Skin epidermis (tissue), 12 donors: Measurements from ENCODE around the gene SCD5.

Experiments
- H3K27ac ChIP-seq, 21 experiments: fragments of 200-600 bp; sonication (generic) in 11 of 21; one replicate each; pipeline ENCODE4 v1.5.0; 2020; ENCODE audit warnings: mild to moderate bottlenecking in 3 of 21, inconsistent platforms in 2 of 21, moderate library complexity in 2 of 21
- H3K4me3 ChIP-seq, 7 experiments: fragments of 200-600 bp; sonication (generic) in 2 of 7; one replicate each; pipeline ENCODE4 v1.5.0; 2020; ENCODE audit warnings: inconsistent platforms in 2 of 7, mild to moderate bottlenecking in 2 of 7, moderate library complexity in 1 of 7

Gene SCD5

DNA sequence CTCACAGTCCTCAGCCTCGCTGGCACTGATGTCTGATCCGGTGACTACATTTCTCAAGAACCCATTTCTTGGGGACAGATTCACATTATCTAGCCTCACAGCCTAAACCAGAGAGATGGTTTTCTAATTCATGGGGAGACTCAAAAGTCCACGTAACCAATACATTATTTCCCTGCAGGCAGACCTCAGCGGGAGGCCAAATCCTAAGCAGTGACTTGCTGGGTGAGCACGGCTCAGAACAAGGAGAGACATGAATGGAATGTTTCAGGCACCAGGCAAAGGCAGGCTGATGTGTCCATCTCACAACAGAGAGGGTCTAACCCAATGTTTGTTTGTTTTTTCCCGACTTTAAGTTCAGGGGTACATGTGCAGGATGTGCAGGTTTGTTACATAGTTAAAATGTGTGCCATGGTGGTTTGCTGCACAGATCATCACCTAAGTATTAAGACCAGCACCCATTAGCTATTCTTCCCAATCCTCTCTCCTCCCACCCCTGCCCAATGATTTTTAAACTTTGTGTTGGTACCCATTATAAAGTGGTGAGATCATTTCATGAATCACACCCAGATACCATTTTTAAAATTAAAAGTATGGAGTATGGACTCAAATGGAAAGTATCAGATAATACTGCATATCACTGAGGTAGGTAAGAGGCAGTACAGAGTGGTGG, 53.3 kb downstream of the SCD5 start:
- peak overlapping the region in 1 of 21 experiments; percentile 30 for H3K27ac ChIP-seq
- H3K4me3 ChIP-seq = no peak overlapping the region

GRCh38 chr4:82744284-82744968, 54.2 kb downstream of the SCD5 start:
- Histone ChIP-seq H3K4me3 (no peak overlapping the region), H3K27ac (no peak overlapping the region)

DNA sequence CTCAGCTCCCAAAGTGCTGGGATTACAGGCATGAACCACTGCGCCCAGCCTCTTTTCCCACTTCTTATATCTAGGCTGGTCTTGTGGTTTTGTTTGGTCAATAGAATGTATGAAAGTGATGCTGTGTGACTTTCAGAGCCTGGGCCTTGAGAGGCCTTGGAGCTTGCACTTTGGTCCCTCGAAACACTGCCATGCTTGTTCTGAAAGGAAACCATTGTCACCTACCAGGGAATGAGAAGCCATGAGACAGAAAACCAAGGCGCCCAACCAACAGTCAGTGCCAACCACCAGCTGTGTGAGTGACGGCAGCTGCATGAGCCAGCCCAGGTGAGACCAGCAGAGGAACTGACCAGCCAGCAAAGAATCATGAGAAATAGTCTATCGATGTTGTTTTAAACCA, 57.4 kb downstream of the SCD5 start:
- Histone ChIP-seq H3K27ac (no peak overlapping the region), H3K4me3 (no peak overlapping the region)

GRCh38 chr4:82739287-82740190, 59.1 kb downstream of the SCD5 start:
- Histone ChIP-seq H3K27ac (no peak overlapping the region), H3K4me3 (no peak overlapping the region)

DNA sequence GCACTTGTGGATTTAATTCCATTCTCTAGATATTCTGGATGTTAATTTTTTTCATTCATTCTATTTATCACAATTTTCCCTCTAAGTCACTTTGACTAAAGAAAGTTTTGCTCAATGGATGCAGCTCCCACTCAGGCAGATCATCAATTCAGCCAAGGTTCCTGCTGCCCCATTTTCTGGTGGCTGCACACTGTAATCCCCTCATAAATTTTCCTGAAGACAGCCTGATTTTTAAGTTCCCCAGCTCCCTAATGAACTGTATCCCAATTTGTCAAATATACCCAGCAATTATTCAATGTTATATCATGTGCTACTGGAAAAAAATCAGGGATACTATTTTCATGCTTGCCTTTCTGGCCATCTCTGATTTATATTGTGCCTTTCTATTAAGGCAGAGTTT, 61.2 kb downstream of the SCD5 start:
- H3K4me3 ChIP-seq = no peak overlapping the region
- no peak overlapping the region for H3K27ac ChIP-seq

GRCh38 chr4:82733636-82734035, 65.0 kb downstream of the SCD5 start:
- H3K27ac ChIP-seq = no peak overlapping the region
- no peak overlapping the region for H3K4me3 ChIP-seq

GRCh38 chr4:82728301-82728700, 70.3 kb downstream of the SCD5 start:
- no peak overlapping the region for H3K27ac ChIP-seq

GRCh38 chr4:82726596-82726995, 72.0 kb downstream of the SCD5 start:
- no peak overlapping the region for H3K4me3 ChIP-seq
- no peak overlapping the region for H3K27ac ChIP-seq

More at GRCh38 chr4:82728301-82728700, 70.3 kb downstream of the SCD5 start:
- no peak overlapping the region for H3K4me3 ChIP-seq

GRCh38 chr4:82721819-82722423, 76.7 kb downstream of the SCD5 start:
- Histone ChIP-seq H3K27ac (no peak overlapping the region), H3K4me3 (no peak overlapping the region)

GRCh38 chr4:82718162-82718940, 80.2 kb downstream of the SCD5 start:
- H3K4me3 ChIP-seq = no peak overlapping the region
- H3K27ac ChIP-seq = no peak overlapping the region

- H3K27ac ChIP-seq = peak overlapping the region in 5 of 21 experiments; percentile 3 to 57 (median 23)
- no peak overlapping the region for H3K4me3 ChIP-seq
Observed at GRCh38 chr4:82715731-82716617, 82.6 kb downstream of the SCD5 start.

GRCh38 chr4:82713856-82714255, 84.7 kb downstream of the SCD5 start:
- Histone ChIP-seq H3K4me3 (no peak overlapping the region), H3K27ac (no peak overlapping the region)

DNA sequence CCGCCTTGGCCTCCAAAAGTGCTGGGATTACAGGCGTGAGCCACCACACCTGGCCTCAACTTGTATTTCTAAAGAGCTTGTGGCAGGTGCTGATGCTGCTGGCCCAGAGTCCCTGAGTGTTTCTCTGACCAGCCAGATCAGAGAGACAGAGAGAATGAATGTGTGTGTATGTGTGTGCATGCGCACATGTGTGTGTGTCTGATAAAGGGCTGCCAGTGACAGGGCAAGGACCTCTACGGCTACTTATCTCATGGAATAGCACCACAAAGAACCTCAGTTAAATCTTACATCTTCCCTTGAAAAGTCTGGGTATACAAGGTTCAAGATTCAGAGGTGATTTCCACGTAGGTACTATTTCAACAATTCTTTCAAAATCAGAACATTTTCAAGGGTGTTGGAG, 86.0 kb downstream of the SCD5 start:
- no peak overlapping the region for H3K27ac ChIP-seq
- no peak overlapping the region for H3K4me3 ChIP-seq

DNA sequence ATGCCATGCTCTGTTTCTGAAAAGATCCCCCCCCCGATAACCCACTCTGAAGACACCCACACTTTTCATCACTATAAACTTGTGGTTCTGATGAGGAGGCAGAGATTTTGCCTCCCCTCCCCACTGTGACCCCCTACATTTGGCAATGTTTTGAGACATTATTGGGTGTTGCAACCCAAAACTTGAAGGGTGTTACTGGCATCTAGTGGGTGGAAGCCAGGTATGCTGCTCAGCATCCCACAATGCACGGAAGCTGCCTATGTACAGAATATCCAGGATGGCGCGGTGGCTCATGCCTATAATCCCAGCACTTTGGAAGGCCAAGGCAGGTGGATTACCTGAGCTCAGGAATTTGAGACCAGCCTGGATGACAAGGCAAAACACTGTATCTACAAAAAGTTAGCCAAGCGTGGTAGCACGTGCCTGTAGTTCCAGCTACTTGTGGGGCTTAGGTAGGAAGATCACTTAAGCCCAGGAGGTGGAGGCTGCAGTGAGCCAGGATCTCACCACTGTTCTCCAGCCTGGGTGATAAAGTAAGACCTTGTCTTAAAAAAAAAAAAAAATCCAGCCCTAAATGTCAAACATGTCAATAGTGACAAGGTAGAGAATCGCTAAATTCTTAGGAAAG, 87.3 kb downstream of the SCD5 start:
- H3K4me3 ChIP-seq = no peak overlapping the region
- H3K27ac ChIP-seq = no peak overlapping the region

DNA sequence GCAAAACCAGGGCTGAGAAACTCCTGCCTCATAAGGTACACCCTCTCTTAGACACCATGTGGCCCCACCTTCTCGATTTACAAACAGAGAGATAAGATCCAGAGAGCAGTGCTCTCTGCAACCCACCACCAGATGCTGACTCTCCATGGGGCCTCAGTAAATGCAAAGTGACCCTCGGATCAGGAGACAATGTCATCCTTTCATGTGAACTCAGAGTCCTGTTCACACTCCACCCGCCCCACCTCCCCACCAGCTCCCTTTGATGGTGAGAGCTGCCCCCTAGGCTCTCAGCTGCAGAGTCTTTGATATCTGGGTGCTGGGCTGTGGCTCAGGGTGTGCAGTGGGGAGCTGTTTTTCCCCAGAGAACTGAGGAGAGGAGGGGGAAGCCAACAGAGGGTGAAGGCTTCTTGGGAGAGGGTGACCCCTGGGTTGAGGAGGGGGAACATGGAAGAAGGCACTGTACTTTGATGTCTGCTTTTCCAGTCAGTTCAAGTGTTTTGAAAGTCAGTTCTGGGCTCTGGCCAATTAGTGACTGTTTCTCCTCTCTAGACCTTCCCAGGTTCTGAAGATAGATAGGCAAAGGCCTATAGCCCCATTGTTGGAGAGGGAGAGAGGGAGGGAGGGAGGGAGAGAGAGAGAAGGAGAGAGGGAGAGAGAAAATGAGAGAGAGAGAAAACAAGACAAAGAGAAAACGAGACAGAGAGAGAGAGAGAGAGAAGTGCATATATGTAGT, 88.2 kb downstream of the SCD5 start:
- Histone ChIP-seq H3K4me3 (no peak overlapping the region), H3K27ac (no peak overlapping the region)

DNA sequence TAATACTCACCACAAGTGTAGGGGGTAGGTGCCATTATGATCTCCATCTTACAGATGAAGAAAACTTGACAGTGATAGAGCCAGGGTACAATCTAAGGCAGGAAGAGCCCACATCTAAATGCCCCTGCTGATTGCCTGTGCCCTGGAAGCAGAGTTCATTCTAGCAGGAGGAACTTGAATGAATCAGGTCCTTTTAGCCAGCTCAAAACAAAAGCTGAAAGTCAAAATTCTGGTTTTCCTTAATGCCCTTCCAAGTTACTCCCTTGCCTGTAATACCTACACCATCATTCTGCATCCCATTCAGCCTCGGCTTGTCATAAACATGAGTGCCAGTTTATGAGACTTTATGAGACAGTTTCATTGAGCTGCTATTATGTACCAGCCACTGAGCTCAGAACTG, 89.6 kb downstream of the SCD5 start:
- no peak overlapping the region for H3K27ac ChIP-seq
- H3K4me3 ChIP-seq = no peak overlapping the region

DNA sequence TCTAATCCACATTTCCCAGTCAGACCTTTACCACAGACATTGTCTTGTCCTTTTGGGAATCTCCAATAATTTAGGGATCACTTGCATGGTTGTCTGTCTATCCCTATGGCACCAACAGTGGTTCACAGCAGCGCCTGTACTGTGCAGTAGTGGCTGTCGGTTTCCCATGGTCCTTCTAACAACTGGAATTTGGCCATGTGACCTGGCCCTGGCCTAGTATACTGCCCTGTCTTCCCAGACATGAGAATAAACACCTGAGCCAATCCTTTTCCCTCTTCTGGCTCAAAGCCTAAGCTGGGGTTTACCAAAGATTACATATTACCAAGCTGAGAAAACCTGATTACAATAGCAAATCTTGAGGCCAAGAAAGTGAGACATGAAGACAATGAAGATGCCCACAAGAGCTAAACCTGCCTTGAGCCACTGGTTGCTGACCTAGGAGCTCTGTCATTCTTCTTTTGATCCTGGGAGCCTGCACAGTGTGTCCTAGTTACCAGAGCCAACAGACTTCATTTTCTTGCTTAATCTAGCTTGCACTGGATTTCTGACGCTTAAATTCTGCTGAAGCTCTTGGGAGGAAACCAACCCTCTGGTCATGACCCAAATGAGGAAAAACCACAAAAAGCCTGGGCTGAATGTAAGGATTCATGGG, 92.1 kb downstream of the SCD5 start:
- H3K27ac ChIP-seq = no peak overlapping the region
- H3K4me3 ChIP-seq = no peak overlapping the region
